Measurements from ENCODE around the gene SLIT1.

- TF ChIP-seq, protein P1, sequence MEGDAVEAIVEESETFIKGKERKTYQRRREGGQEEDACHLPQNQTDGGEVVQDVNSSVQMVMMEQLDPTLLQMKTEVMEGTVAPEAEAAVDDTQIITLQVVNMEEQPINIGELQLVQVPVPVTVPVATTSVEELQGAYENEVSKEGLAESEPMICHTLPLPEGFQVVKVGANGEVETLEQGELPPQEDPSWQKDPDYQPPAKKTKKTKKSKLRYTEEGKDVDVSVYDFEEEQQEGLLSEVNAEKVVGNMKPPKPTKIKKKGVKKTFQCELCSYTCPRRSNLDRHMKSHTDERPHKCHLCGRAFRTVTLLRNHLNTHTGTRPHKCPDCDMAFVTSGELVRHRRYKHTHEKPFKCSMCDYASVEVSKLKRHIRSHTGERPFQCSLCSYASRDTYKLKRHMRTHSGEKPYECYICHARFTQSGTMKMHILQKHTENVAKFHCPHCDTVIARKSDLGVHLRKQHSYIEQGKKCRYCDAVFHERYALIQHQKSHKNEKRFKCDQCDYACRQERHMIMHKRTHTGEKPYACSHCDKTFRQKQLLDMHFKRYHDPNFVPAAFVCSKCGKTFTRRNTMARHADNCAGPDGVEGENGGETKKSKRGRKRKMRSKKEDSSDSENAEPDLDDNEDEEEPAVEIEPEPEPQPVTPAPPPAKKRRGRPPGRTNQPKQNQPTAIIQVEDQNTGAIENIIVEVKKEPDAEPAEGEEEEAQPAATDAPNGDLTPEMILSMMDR (IDR thresholded peaks at IDR 0.05), result no peak
- TF ChIP-seq POLR2A (IDR thresholded peaks at IDR 0.05), result no peak
These were observed 46.1 kb downstream of the SLIT1 start for GRCh38 chr10:97139651-97140048.
